Upper lobe of right lung (tissue), 1 donor: ENCODE measurements around the gene NIPAL3. TPM values are rescaled to one million over a fixed set of nuclear protein-coding genes. Genes with fewer than 3 reads are reported as not detected.

ENCODE experiments used
- ATAC-seq: fragments of 200-7000 bp; cut with Tn5 transposase; one replicate; pipeline ENCODE4 v1.9.1; 2020; ENCODE audit warnings: mild to moderate bottlenecking, moderate library complexity
- DNase-seq: peaks from one replicate; pipeline ENCODE4 v3.0.0-alpha.2; 2020
- H3K27ac ChIP-seq: fragments of 200-600 bp; one replicate; pipeline ENCODE4 v1.8.0; 2022
- H3K27me3 ChIP-seq: fragments of 200-600 bp; one replicate; pipeline ENCODE4 v1.8.0; 2022; ENCODE audit warnings: mild to moderate bottlenecking
- H3K36me3 ChIP-seq: fragments of 200-600 bp; one replicate; pipeline ENCODE4 v1.8.0; 2022
- H3K4me1 ChIP-seq: fragments of 200-600 bp; one replicate; pipeline ENCODE4 v1.8.0; 2022
- H3K4me3 ChIP-seq: fragments of 200-600 bp; one replicate; pipeline ENCODE4 v1.8.0; 2022; ENCODE audit warnings: mild to moderate bottlenecking
- H3K9me3 ChIP-seq: fragments of 200-600 bp; one replicate; pipeline ENCODE4 v1.8.0; 2022
- intact Hi-C: fragments of 100-400 bp; cut with DNase I; formaldehyde crosslinking; loops from one replicate; pipeline ENCODE4 v1.11.0; 2022
- total RNA-seq: library from RNA; stranded (reverse); fragmentation: NEBNext Ultra II Directional; extraction: Animal tissue kit (Norgen Biotek cat#: 25700); gene quantifications from one replicate; pipeline ENCODE4 v1.2.1, GENCODE V29; 2021
- TF ChIP-seq, protein P1 (sequence below): fragments of 200-600 bp; IDR thresholded peaks from one replicate; pipeline ENCODE4 v1.8.0; 2022; ENCODE audit warnings: antibody characterized with exemption
- donor health status: DM: no; HTN: yes; CAD: no; lungs with severe emphysema.

The NIPAL3 gene
- total RNA-seq, 1 donor from 2014 or later: 37.8 TPM

DNA sequence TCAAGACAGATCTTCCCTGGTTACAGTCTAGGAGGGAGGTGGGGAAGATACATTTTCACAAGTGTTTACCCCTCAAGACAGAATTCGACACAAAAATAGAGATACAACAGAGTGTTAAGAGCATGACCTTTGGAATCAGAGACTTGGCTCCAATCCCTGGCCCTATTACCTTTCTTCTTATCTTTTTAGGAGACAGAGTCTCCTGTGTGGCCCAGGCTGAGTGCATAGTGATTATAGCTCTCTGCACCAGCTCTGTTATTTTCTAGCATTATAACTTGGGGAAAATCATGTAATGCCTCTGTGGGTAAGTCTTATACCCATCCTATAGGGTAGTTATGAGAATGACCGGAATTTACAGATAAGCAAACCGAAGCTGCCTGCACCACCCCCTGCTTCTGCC is 9.8 kb downstream of the NIPAL3 start:
- Histone ChIP-seq H3K4me3 (no peak overlapping the region), H3K9me3 (no peaks in the 10 kb centered on the region), H3K4me1 (no peaks in the 10 kb centered on the region), H3K36me3 (peaks cover 19% of the 10 kb centered on the region), H3K27ac (no peak overlapping the region), H3K27me3 (no peaks in the 10 kb centered on the region)
- intact Hi-C loops: no loop called here
- no peak for DNase-seq
- no peak for ATAC-seq
- TF ChIP-seq, protein P1, sequence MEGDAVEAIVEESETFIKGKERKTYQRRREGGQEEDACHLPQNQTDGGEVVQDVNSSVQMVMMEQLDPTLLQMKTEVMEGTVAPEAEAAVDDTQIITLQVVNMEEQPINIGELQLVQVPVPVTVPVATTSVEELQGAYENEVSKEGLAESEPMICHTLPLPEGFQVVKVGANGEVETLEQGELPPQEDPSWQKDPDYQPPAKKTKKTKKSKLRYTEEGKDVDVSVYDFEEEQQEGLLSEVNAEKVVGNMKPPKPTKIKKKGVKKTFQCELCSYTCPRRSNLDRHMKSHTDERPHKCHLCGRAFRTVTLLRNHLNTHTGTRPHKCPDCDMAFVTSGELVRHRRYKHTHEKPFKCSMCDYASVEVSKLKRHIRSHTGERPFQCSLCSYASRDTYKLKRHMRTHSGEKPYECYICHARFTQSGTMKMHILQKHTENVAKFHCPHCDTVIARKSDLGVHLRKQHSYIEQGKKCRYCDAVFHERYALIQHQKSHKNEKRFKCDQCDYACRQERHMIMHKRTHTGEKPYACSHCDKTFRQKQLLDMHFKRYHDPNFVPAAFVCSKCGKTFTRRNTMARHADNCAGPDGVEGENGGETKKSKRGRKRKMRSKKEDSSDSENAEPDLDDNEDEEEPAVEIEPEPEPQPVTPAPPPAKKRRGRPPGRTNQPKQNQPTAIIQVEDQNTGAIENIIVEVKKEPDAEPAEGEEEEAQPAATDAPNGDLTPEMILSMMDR: no peak

DNA sequence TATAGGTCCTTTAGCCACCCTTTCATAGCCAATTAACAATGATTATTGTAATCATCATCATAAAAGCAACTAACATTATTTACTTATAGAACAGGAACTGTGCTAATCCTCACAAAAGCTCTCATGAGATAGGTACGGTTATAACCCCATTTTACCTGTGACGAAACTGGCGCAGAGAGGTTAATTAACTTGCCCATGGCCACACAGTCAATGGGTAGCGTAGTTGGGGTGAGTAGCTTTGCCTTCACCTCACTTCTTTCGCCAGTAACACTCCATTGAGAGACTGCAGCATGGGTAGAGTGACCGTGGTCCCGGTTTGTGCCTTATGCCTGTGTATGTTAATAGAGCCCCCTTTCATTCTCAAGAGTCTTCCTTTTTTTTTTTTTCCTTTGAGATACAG is 10.3 kb downstream of the NIPAL3 start:
- Histone ChIP-seq H3K9me3 (no peaks in the 10 kb centered on the region), H3K4me3 (no peak overlapping the region), H3K36me3 (peaks cover 19% of the 10 kb centered on the region), H3K27ac (no peak overlapping the region), H3K4me1 (no peaks in the 10 kb centered on the region), H3K27me3 (no peaks in the 10 kb centered on the region)
- TF ChIP-seq, protein P1: no peak
- ATAC-seq: no peak
- no peak for DNase-seq
- intact Hi-C loops: no loop called here

DNA sequence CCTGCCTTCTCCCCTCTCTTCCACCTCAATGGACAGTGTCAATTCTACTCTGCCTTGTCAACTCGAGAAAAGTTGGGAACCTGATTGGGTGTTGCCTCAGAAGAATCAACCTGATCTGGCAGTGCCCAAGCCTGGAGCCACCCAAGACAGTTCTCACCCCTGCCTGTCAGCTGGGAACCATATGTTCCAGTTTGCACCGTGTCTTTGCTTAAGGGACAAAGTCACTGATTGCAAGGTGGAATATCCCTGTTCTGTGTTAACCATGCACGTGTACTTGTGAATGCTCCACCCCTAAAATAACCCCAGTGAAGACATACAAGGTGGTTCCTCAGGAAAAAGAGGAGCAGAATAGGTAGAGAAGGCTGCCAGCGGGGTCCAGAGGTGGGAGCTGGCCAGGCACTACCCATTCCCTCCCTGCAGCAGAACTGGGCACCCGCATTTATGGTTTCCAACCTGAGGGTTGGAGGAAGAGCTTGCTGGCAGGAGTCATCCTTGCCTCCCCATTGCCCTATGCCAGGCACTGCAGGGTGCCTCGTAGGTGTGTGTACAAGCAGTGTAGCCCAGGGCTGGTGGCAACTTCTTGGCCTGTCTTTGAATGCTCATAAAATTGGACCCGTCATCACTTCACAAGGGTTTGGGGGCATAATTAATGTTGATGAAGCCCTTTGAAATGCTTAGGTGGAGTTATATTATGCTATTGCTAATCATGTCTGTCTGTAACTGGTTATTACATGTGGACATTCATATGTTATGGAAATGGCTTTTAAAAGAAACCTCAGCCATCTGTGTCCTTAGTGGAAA is 11.3 kb downstream of the NIPAL3 start:
- Histone ChIP-seq H3K36me3 (peaks cover 9% of the 10 kb centered on the region), H3K27ac (no peak overlapping the region), H3K4me1 (no peaks in the 10 kb centered on the region), H3K27me3 (no peaks in the 10 kb centered on the region), H3K4me3 (no peak overlapping the region), H3K9me3 (no peaks in the 10 kb centered on the region)
- TF ChIP-seq, protein P1: no peak
- DNase-seq (no peak), ATAC-seq (no peak)
- intact Hi-C loops: no loop called here

DNA sequence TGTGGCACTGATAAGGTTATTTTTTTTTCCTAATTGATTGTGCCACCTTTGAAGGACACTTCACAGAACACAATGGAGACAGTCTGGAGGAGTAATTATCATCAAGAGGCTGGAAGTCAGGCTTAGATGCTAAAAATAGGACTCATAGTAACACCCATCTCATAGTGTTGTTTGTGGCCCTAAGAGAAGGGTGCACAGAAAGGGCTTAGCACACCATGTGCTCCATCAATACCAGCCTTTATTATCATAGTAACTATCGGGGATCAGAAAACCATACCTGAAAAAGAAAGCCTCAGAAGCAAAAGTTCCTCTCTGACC is 11.9 kb downstream of the NIPAL3 start:
- no peak overlapping the region for H3K4me3 ChIP-seq
- no peaks in the 10 kb centered on the region for H3K4me1 ChIP-seq
- intact Hi-C loops: no loop called here
- H3K27me3 ChIP-seq: no peaks in the 10 kb centered on the region
- H3K36me3 ChIP-seq: peaks cover 3% of the 10 kb centered on the region
- DNase-seq (no peak), ATAC-seq (no peak)
- no peaks in the 10 kb centered on the region for H3K9me3 ChIP-seq
- TF ChIP-seq, protein P1: no peak
- no peak overlapping the region for H3K27ac ChIP-seq

DNA sequence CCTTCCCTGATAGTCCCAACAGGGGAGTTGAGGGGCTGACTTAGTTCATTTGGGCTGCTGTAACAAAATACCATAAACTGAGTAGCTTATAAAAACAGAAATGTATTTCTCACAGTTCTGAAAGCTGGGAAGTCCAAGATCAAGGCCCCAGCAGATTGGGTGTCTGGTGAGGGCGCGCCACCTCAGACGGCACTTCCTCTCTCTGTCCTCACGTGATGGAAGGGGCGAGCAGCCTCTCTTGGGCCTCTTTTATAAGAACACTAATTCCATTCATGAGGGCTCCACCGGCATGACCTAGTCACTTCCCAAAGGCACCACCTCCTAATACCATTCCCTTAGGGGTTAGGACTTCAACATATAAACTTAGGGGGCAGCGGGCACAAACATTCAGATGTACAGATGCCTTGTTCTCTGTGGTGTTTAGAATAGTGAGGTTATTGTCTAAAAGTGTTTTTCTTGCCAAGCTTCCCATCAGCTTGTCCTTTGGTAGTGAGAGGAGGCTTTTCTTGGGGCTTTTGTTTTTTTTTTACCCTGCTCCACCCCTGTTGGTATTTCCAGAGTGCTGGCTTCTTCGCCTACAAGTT is 20.3 kb downstream of the NIPAL3 start:
- H3K36me3 ChIP-seq: no peaks in the 10 kb centered on the region
- intact Hi-C loops: no loop called here
- no peak overlapping the region for H3K27ac ChIP-seq
- no peak overlapping the region for H3K4me3 ChIP-seq
- TF ChIP-seq, protein P1: no peak
- H3K27me3 ChIP-seq: no peaks in the 10 kb centered on the region
- ATAC-seq: no peak
- no peaks in the 10 kb centered on the region for H3K4me1 ChIP-seq
- no peaks in the 10 kb centered on the region for H3K9me3 ChIP-seq
- no peak for DNase-seq
